Measurements from ENCODE around the gene EPSTI1.

The EPSTI1 gene

DNA sequence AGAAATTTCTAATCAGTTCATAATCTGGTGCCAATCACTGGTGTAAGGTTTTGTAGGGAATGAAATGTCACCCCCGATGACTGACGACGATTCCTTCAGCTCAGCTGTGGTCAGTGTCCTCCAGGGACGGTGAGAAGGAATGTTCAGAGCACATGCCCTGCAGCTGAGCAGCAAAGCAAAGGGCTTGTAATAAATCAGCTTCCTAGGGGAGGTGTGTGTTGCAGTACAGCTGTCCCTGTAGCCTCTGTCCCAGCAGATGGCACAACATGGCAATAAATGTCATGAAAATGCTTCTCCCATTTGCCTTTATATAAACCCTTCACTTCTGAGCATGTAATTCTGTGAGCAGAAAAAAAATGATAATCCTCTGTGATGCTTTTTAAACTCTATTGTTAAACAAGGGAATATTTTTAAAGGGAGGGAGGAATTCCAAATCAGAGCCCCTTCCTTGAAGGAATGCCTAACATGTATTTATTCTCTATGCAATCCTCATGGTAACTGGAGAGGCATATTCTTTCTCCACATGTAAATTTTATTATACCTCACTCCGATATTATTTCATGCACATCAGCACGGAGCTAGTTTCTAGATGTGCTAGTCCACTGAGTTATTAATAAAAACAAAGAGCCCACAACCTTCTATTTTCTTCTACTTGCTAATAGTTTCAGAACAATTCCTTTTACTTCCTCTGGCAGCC is 108.1 kb downstream of the EPSTI1 start:
- H3K4me2 ChIP-seq (ENCODE audit: insufficient read depth, low read length, poor library complexity, severe bottlenecking) = no peak overlapping the region
- peaks cover 0 to 2% of the 10 kb centered on the region in 2 donors for H3K4me1 ChIP-seq (ENCODE audit: control insufficient read depth in 2 of 2, insufficient read depth in 1 of 2, low read depth in 1 of 2, low read length in 2 of 2)
- no peak overlapping the region for H3K27ac ChIP-seq (replicated peaks; ENCODE audit: low read length)
- H3K23ac ChIP-seq (ENCODE audit: low read depth, low read length, poor library complexity) = no peak overlapping the region
- no CpG with 5 or more reads among the region's 6 CpGs for WGBS, 2 donors (ENCODE audit: extremely low coverage in 2 of 2, insufficient read length in 2 of 2, insufficient replicate concordance in 1 of 2)
- no peak overlapping the region for H3K18ac ChIP-seq (ENCODE audit: low read length)
- no peaks in the 10 kb centered on the region for H3K36me3 ChIP-seq (replicated peaks in 1 of 2; ENCODE audit: control insufficient read depth in 2 of 2, insufficient read depth in 2 of 2, low read length in 2 of 2)
- H3K79me1 ChIP-seq (ENCODE audit: low read depth, low read length) = no peaks in the 10 kb centered on the region
- no peaks in the 10 kb centered on the region for H3K9me3 ChIP-seq (replicated peaks in 1 of 2; ENCODE audit: control insufficient read depth in 2 of 2, insufficient read depth in 1 of 2, low read depth in 1 of 2, low read length in 2 of 2)
- no peak overlapping the region for H4K8ac ChIP-seq (ENCODE audit: low read depth, low read length)
- no peak overlapping the region for H3K14ac ChIP-seq (ENCODE audit: low read length)
- H2BK120ac ChIP-seq (ENCODE audit: low read depth, low read length) = no peak overlapping the region
- no peak overlapping the region for H4K91ac ChIP-seq (ENCODE audit: low read depth, low read length, poor library complexity)
- no peak overlapping the region for H3K4me3 ChIP-seq (ENCODE audit: low read length in 2 of 2)
- peak; percentile 6 for DNase-seq (ENCODE audit: low spot score)
- H2BK15ac ChIP-seq (ENCODE audit: low read length) = no peak overlapping the region
- no peaks in the 10 kb centered on the region for H3K27me3 ChIP-seq (ENCODE audit: control insufficient read depth in 3 of 3, insufficient read depth in 3 of 3, low read depth in 1 of 3, low read length in 3 of 3)
- H2BK5ac ChIP-seq (ENCODE audit: low read length) = no peak overlapping the region
- no peak overlapping the region for H2AK5ac ChIP-seq (ENCODE audit: low read depth, low read length)
- no peak overlapping the region for H3K9ac ChIP-seq (ENCODE audit: low read depth, low read length, poor library complexity)
- no peak overlapping the region for H2AFZ ChIP-seq (ENCODE audit: low read length)
- no peak overlapping the region for H3K4ac ChIP-seq (ENCODE audit: low read length)
- no peak overlapping the region for H2BK12ac ChIP-seq (ENCODE audit: low read length)

DNA sequence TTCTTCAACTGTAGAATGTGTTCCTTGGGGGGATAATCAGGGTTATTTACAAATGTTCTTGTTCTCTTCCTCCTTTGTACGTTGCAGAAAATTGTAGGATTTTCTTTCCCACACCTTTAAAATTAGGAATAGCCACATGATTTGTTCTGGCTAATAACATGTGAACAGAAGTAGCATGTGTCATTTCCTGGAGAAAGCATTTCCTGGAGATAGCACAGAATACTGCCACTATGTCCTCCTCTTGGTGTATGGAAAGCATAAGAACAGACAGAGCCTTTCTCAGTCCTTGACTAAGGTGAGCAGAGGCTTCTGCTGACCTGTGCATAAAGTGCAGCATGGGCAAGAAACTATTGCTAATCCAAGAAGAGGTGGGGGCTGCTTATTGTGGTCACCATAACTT is 108.9 kb downstream of the EPSTI1 start:
- Histone ChIP-seq H3K79me1 (ENCODE audit: low read depth, low read length) (no peaks in the 10 kb centered on the region), H3K4me3 (ENCODE audit: low read length in 2 of 2) (no peak overlapping the region), H3K9me3 (replicated peaks in 1 of 2; ENCODE audit: control insufficient read depth in 2 of 2, insufficient read depth in 1 of 2, low read depth in 1 of 2, low read length in 2 of 2) (no peaks in the 10 kb centered on the region)

GRCh38 chr13:42880056-42880605 is 111.9 kb downstream of the EPSTI1 start:
- H3K27me3 ChIP-seq (ENCODE audit: control insufficient read depth in 3 of 3, insufficient read depth in 3 of 3, low read depth in 1 of 3, low read length in 3 of 3) = no peaks in the 10 kb centered on the region
- H2AFZ ChIP-seq (ENCODE audit: low read length) = no peak overlapping the region
- no peak overlapping the region for H3K4me3 ChIP-seq (ENCODE audit: low read length in 2 of 2)
- no peaks in the 10 kb centered on the region for H3K79me1 ChIP-seq (ENCODE audit: low read depth, low read length)
- H3K27ac ChIP-seq (replicated peaks; ENCODE audit: low read length) = no peak overlapping the region
- no peak overlapping the region for H2BK15ac ChIP-seq (ENCODE audit: low read length)
- H3K36me3 ChIP-seq (replicated peaks in 1 of 2; ENCODE audit: control insufficient read depth in 2 of 2, insufficient read depth in 2 of 2, low read length in 2 of 2) = no peaks in the 10 kb centered on the region
- no peak overlapping the region for H4K91ac ChIP-seq (ENCODE audit: low read depth, low read length, poor library complexity)
- no peak overlapping the region for H2BK120ac ChIP-seq (ENCODE audit: low read depth, low read length)
- peaks cover 2 to 3% of the 10 kb centered on the region in 2 donors for H3K4me1 ChIP-seq (ENCODE audit: control insufficient read depth in 2 of 2, insufficient read depth in 1 of 2, low read depth in 1 of 2, low read length in 2 of 2)
- H3K14ac ChIP-seq (ENCODE audit: low read length) = no peak overlapping the region
- no peak overlapping the region for H3K18ac ChIP-seq (ENCODE audit: low read length)
- no peak overlapping the region for H3K4me2 ChIP-seq (ENCODE audit: insufficient read depth, low read length, poor library complexity, severe bottlenecking)
- H4K8ac ChIP-seq (ENCODE audit: low read depth, low read length) = no peak overlapping the region
- no peak overlapping the region for H2BK5ac ChIP-seq (ENCODE audit: low read length)
- no peak overlapping the region for H2BK12ac ChIP-seq (ENCODE audit: low read length)
- H2AK5ac ChIP-seq (ENCODE audit: low read depth, low read length) = no peak overlapping the region
- no peaks in the 10 kb centered on the region for H3K9me3 ChIP-seq (replicated peaks in 1 of 2; ENCODE audit: control insufficient read depth in 2 of 2, insufficient read depth in 1 of 2, low read depth in 1 of 2, low read length in 2 of 2)
- H3K23ac ChIP-seq (ENCODE audit: low read depth, low read length, poor library complexity) = no peak overlapping the region
- WGBS, 2 donors (ENCODE audit: extremely low coverage in 2 of 2, insufficient read length in 2 of 2, insufficient replicate concordance in 1 of 2) = no CpG with 5 or more reads among the region's 8 CpGs
- no peak overlapping the region for H3K9ac ChIP-seq (ENCODE audit: low read depth, low read length, poor library complexity)
- no peak for DNase-seq (ENCODE audit: low spot score)
- H3K4ac ChIP-seq (ENCODE audit: low read length) = no peak overlapping the region

More for the DNA sequence above, 108.9 kb downstream of the EPSTI1 start:
- H3K27ac ChIP-seq (replicated peaks; ENCODE audit: low read length) = no peak overlapping the region
- H3K23ac ChIP-seq (ENCODE audit: low read depth, low read length, poor library complexity) = no peak overlapping the region
- no peak overlapping the region for H4K8ac ChIP-seq (ENCODE audit: low read depth, low read length)
- H2BK15ac ChIP-seq (ENCODE audit: low read length) = no peak overlapping the region
- no peaks in the 10 kb centered on the region for H3K27me3 ChIP-seq (ENCODE audit: control insufficient read depth in 3 of 3, insufficient read depth in 3 of 3, low read depth in 1 of 3, low read length in 3 of 3)
- no peak overlapping the region for H3K18ac ChIP-seq (ENCODE audit: low read length)
- H2BK120ac ChIP-seq (ENCODE audit: low read depth, low read length) = no peak overlapping the region
- H3K14ac ChIP-seq (ENCODE audit: low read length) = no peak overlapping the region
- H4K91ac ChIP-seq (ENCODE audit: low read depth, low read length, poor library complexity) = no peak overlapping the region
- H3K4me2 ChIP-seq (ENCODE audit: insufficient read depth, low read length, poor library complexity, severe bottlenecking) = no peak overlapping the region
- H2BK12ac ChIP-seq (ENCODE audit: low read length) = no peak overlapping the region
- no peak for DNase-seq (ENCODE audit: low spot score)
- H3K36me3 ChIP-seq (replicated peaks in 1 of 2; ENCODE audit: control insufficient read depth in 2 of 2, insufficient read depth in 2 of 2, low read length in 2 of 2) = no peaks in the 10 kb centered on the region
- H2BK5ac ChIP-seq (ENCODE audit: low read length) = no peak overlapping the region
- WGBS, 2 donors (ENCODE audit: extremely low coverage in 2 of 2, insufficient read length in 2 of 2, insufficient replicate concordance in 1 of 2) = no CpG with 5 or more reads among the region's 1 CpG
- H3K4ac ChIP-seq (ENCODE audit: low read length) = no peak overlapping the region
- H3K4me1 ChIP-seq (ENCODE audit: control insufficient read depth in 2 of 2, insufficient read depth in 1 of 2, low read depth in 1 of 2, low read length in 2 of 2) = peaks cover 0 to 2% of the 10 kb centered on the region in 2 donors
- no peak overlapping the region for H2AK5ac ChIP-seq (ENCODE audit: low read depth, low read length)
- no peak overlapping the region for H2AFZ ChIP-seq (ENCODE audit: low read length)
- no peak overlapping the region for H3K9ac ChIP-seq (ENCODE audit: low read depth, low read length, poor library complexity)

GRCh38 chr13:42878721-42879120 is 113.3 kb downstream of the EPSTI1 start:
- H3K4me2 ChIP-seq (ENCODE audit: insufficient read depth, low read length, poor library complexity, severe bottlenecking) = no peak overlapping the region
- H3K36me3 ChIP-seq (replicated peaks in 1 of 2; ENCODE audit: control insufficient read depth in 2 of 2, insufficient read depth in 2 of 2, low read length in 2 of 2) = no peaks in the 10 kb centered on the region
- no peak overlapping the region for H2BK15ac ChIP-seq (ENCODE audit: low read length)
- no peak overlapping the region for H3K4me3 ChIP-seq (ENCODE audit: low read length in 2 of 2)
- H3K27ac ChIP-seq (replicated peaks; ENCODE audit: low read length) = no peak overlapping the region
- no peak overlapping the region for H3K9ac ChIP-seq (ENCODE audit: low read depth, low read length, poor library complexity)
- H3K14ac ChIP-seq (ENCODE audit: low read length) = no peak overlapping the region
- no peak overlapping the region for H3K18ac ChIP-seq (ENCODE audit: low read length)
- H4K8ac ChIP-seq (ENCODE audit: low read depth, low read length) = no peak overlapping the region
- no peak overlapping the region for H2BK12ac ChIP-seq (ENCODE audit: low read length)
- peaks cover under 1 to 3% of the 10 kb centered on the region in 2 donors for H3K4me1 ChIP-seq (ENCODE audit: control insufficient read depth in 2 of 2, insufficient read depth in 1 of 2, low read depth in 1 of 2, low read length in 2 of 2)
- H2BK5ac ChIP-seq (ENCODE audit: low read length) = no peak overlapping the region
- H3K9me3 ChIP-seq (replicated peaks in 1 of 2; ENCODE audit: control insufficient read depth in 2 of 2, insufficient read depth in 1 of 2, low read depth in 1 of 2, low read length in 2 of 2) = no peaks in the 10 kb centered on the region
- WGBS, 2 donors (ENCODE audit: extremely low coverage in 2 of 2, insufficient read length in 2 of 2, insufficient replicate concordance in 1 of 2) = no CpG with 5 or more reads among the region's 3 CpGs
- no peak overlapping the region for H3K23ac ChIP-seq (ENCODE audit: low read depth, low read length, poor library complexity)
- no peak overlapping the region for H4K91ac ChIP-seq (ENCODE audit: low read depth, low read length, poor library complexity)
- no peak overlapping the region for H2BK120ac ChIP-seq (ENCODE audit: low read depth, low read length)
- no peak overlapping the region for H2AK5ac ChIP-seq (ENCODE audit: low read depth, low read length)
- DNase-seq (ENCODE audit: low spot score) = no peak
- H3K4ac ChIP-seq (ENCODE audit: low read length) = no peak overlapping the region
- H3K79me1 ChIP-seq (ENCODE audit: low read depth, low read length) = no peaks in the 10 kb centered on the region
- no peak overlapping the region for H2AFZ ChIP-seq (ENCODE audit: low read length)
- H3K27me3 ChIP-seq (ENCODE audit: control insufficient read depth in 3 of 3, insufficient read depth in 3 of 3, low read depth in 1 of 3, low read length in 3 of 3) = peaks cover 0 to 1% (median 0%) of the 10 kb centered on the region in 3 experiments
